ENCODE measurements around the gene GGCX. TPM values are rescaled to one million over a fixed set of nuclear protein-coding genes. Genes with fewer than 3 reads are reported as not detected.

GGCX gene
- total RNA-seq, 1 donor from 2014 or later = 23.1 TPM

DNA sequence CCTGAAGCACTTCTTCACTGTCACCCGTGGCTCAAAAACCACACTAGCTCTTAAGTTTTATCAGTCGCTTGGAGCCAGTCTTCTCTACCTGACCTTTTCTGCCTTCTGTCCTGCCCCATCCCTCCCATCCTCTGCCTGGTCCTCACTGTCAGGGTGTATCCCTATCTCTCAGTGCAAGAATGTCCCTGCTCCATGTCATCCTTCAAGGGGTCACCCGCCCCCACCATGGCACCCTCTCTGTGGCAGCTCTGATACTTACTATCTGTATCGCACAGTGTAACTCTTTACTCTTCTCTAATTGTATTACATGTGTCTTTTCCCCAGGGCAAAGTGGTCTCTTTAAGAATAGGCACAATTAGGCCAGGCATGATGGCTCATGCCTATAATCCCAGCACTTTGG is 27.4 kb upstream of the GGCX start:
- Mint-ChIP-seq H3K9me3 (no peaks in the 10 kb centered on the region), H3K4me1 (peaks cover 39% of the 10 kb centered on the region), H3K27me3 (no peaks in the 10 kb centered on the region), H3K36me3 (ENCODE audit: low read depth) (peaks cover 4% of the 10 kb centered on the region), H3K4me3 (no peak overlapping the region), H3K27ac (peak overlapping the region; percentile 8)
- intact Hi-C loops (cut with micrococcal nuclease) = no loop called here
- no peak for DNase-seq

DNA sequence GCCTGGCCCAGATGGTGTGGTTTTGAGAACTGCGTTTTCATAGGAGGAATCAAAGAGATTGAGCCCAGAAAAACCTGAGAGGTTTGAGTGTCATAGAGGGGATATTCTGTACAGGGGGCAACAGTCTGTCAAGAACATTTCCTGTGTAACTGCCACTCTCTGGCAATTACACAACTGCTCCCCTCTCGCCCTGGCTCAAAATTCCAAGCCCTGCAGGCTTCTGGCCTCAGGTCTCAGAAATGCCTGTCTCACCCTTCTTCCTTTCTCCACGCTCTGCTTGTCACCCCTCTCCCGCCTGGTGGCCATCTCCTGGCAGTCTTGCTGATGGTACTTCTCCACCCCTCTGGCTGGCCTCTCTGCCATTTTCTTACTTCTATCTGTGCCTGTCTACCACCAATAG is 26.9 kb upstream of the GGCX start:
- DNase-seq = no peak
- no peak overlapping the region for H3K27ac Mint-ChIP-seq
- H3K4me3 Mint-ChIP-seq = no peak overlapping the region
- H3K4me1 Mint-ChIP-seq = peaks cover 40% of the 10 kb centered on the region
- H3K27me3 Mint-ChIP-seq = no peaks in the 10 kb centered on the region
- peaks cover 7% of the 10 kb centered on the region for H3K36me3 Mint-ChIP-seq (ENCODE audit: low read depth)
- no peaks in the 10 kb centered on the region for H3K9me3 Mint-ChIP-seq
- intact Hi-C loops (cut with micrococcal nuclease) = no loop called here

DNA sequence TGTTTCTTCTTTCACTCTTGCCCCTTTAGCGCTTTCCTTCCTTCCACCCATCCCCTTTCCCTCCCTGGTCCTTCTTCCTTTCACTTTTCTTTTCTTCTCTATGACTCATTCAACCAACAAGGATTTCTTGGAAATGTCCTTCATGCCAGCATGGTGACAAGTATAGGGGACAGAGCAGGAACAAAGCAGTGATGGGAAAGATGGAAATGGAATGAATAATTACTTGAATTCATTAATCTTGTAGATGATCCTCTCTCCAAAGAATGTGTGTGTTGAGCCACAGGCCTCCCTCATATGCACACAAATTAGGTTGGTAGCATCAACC is 24.4 kb upstream of the GGCX start:
- no peaks in the 10 kb centered on the region for H3K27me3 Mint-ChIP-seq
- peak overlapping the region; percentile 93 for H3K4me3 Mint-ChIP-seq

DNA sequence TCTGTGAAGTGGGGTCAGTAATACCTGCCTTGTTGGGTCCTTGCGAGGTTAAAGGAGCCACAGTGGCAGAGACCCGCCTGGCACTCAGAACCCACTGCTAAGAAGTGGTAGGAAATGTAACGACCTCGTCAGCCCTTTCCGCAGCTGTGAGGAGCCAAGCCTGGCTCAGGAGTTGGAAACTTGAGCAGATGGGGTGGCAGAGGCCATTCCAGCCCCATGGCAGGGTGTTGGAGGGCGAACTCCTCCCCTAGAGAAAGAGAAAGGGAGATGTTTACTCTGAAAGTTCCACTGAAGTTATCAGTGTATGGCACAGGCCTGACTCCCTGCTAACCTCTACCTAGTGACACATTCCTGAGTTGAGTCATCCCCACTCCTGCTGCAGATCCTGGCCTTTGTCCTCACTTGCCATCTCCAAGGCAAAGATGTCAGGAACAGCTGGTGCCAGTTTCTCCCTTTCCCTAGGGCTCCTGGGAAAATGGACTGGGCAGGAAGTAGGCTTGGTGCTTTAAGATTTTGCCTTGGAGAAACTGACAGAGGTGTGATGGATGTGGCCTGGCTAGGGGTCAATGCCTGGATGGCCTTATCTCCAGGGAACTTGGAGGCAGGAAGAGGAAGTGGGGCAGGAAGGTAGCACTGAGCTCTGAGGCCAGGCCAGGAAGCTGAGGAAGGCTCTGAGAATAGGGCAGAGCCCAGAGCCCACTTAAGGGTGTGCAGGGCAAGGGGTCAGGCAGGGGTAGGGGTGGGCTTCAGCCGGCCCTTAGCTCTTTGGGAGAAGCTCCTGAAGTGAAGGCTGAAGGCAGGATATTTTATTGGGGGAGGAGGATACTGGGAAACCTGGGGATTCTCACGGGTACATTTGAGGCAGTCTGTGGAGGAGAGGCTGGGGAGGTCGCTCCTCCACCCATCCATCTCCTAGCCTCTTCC is 23.8 kb upstream of the GGCX start:
- intact Hi-C loops (cut with micrococcal nuclease) = loop anchor here (1.0 kb wide), 2 partner anchors 8 to 10 kb away; partner anchors contain the start of genes RNF181 and VAMP8
- peak; percentile 76 for DNase-seq
- peak overlapping the region; percentile 93 for H3K4me3 Mint-ChIP-seq
- peak overlapping the region; percentile 95 for H3K27ac Mint-ChIP-seq
- H3K36me3 Mint-ChIP-seq (ENCODE audit: low read depth) = peaks cover 20% of the 10 kb centered on the region
- no peaks in the 10 kb centered on the region for H3K9me3 Mint-ChIP-seq
- H3K4me1 Mint-ChIP-seq = peaks cover 47% of the 10 kb centered on the region
- no peaks in the 10 kb centered on the region for H3K27me3 Mint-ChIP-seq

More for the DNA sequence above, 24.4 kb upstream of the GGCX start:
- peaks cover 46% of the 10 kb centered on the region for H3K4me1 Mint-ChIP-seq
- DNase-seq = no peak
- peaks cover 17% of the 10 kb centered on the region for H3K36me3 Mint-ChIP-seq (ENCODE audit: low read depth)
- intact Hi-C loops (cut with micrococcal nuclease) = loop anchor here (1.0 kb wide), 2 partner anchors 8 to 10 kb away; partner anchors contain the start of genes RNF181 and VAMP8
- H3K27ac Mint-ChIP-seq = peak overlapping the region; percentile 95
- H3K9me3 Mint-ChIP-seq = no peaks in the 10 kb centered on the region

DNA sequence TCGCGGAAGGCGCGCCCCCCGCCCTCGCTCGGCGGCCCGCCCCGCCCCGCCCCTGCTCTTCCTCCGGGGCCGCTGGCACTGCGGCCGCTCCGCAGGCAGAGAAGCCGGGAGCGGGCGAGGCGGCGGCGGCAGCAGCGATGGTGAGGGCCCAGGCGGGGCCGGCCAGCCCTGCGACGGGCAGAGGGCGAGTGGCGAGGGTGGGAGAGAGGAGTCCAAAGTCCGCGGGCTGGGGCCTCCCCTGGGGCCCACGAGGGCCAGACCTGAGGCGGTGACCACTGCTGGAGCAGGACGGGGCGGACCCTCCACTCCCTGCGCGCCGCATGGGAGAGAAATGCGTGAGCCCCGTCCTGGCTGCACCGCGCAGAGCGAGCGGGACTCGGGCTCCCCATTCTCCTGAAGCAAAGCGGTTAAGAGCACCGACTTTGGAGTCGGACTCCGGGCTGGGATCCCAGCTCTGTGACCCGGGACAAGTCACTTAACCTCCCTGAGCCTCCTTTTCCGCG is 23.1 kb upstream of the GGCX start, which contains the start of gene VAMP5:
TSS of gene VAMP5 (plus strand) at position 78 of the 503 bp plus-strand sequence. CDS start at position 138, 60 bp downstream.
- peak within 1 kb of the TSS; percentile 95 for H3K27ac Mint-ChIP-seq
- H3K4me3 Mint-ChIP-seq = peak within 1 kb of the TSS; percentile 93
- H3K27me3 Mint-ChIP-seq = no peaks in the 10 kb centered on the region
- H3K4me1 Mint-ChIP-seq = peaks cover 51% of the 10 kb centered on the region
- peaks cover 22% of the 10 kb centered on the region for H3K36me3 Mint-ChIP-seq (ENCODE audit: low read depth)
- peak; percentile 73 for DNase-seq
- intact Hi-C loops (cut with micrococcal nuclease) = no loop called here
- no peaks in the 10 kb centered on the region for H3K9me3 Mint-ChIP-seq

DNA sequence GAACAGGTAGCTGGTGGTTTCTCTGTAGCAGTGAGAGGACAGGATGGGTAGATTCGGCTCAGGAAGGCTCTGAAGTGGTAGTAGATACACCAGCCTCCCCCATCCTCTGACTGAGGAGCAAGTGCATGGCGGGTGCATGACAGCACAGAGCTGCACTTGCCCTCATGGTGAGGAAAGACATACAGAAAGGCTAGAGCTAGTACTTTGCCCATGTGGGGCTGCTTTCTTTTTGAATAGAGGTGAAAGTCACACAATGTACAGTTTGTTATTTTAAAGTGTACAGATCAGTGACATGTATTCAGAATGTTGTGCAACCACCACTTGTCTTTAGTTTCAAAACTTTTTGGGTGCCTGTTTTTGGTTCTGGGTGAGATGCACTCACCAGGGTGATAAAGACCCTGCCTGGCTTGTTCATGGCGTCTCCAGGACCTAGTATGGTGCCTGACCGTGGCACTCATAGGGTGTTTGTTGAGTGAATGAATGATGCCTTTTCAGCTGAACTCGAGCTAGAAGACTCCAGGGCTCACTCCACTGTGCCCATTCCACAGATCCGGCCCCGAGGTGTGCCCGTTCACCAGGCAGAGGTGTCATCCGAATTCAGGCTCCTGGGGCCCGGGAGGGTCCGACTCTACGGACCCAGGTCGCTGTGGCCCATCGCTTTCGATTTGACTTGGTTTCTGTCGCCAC is 22.5 kb upstream of the GGCX start:
- Mint-ChIP-seq H3K4me3 (peak overlapping the region; percentile 93), H3K36me3 (ENCODE audit: low read depth) (peaks cover 24% of the 10 kb centered on the region), H3K4me1 (peaks cover 56% of the 10 kb centered on the region), H3K27ac (peak overlapping the region; percentile 91), H3K9me3 (no peaks in the 10 kb centered on the region), H3K27me3 (no peaks in the 10 kb centered on the region)
- intact Hi-C loops (cut with micrococcal nuclease) = no loop called here
- DNase-seq = peak; percentile 84

DNA sequence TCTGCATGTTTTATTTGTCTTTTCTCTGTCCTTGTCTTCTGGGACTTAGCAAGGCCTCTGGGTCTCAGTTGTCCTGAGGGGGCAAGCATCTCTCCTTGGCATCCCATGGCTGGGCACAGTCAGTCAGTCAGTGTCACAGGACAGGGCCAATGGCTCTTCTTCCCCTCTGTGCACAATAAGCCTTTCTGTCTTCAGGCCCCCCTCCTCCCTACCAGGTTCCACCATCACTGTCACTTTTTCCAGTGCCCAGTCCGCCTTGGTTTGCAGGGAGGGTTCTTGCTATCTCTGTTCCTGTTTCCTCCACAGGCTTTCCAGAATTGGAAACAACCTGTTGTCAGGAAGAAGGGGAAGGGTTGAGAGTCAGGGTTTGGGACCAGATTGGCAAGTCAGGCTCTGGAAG is 21.2 kb upstream of the GGCX start:
- Mint-ChIP-seq H3K9me3 (no peaks in the 10 kb centered on the region), H3K27me3 (no peaks in the 10 kb centered on the region), H3K36me3 (ENCODE audit: low read depth) (peaks cover 25% of the 10 kb centered on the region), H3K4me1 (peaks cover 56% of the 10 kb centered on the region), H3K4me3 (no peak overlapping the region), H3K27ac (peak overlapping the region; percentile 27)
- intact Hi-C loops (cut with micrococcal nuclease) = no loop called here
- DNase-seq = no peak

DNA sequence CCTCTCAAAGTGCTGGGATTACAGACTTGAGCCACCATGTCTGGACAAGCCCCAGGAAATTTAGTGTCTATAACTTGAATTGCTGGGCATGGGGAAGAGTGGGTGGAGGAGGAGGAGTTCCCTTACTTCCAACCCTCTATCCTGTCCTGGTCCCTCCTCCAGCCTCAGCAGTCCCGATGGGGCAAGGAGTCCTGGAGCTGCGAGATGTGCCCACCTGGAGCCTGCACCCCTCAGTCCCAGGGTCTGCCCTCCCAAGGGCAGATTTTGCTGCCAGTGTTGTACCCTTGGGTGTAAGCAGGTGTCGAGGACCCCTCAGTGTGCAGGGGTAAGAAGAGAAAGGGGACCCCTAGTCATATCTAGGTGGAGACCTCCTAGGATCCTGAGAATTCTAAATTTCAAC is 18.9 kb upstream of the GGCX start:
- no peak overlapping the region for H3K27ac Mint-ChIP-seq
- H3K4me1 Mint-ChIP-seq = peaks cover 44% of the 10 kb centered on the region
- H3K9me3 Mint-ChIP-seq = no peaks in the 10 kb centered on the region
- H3K36me3 Mint-ChIP-seq (ENCODE audit: low read depth) = peaks cover 25% of the 10 kb centered on the region
- H3K4me3 Mint-ChIP-seq = peak overlapping the region; percentile 40
- no peak for DNase-seq
- H3K27me3 Mint-ChIP-seq = no peaks in the 10 kb centered on the region
- intact Hi-C loops (cut with micrococcal nuclease) = no loop called here

DNA sequence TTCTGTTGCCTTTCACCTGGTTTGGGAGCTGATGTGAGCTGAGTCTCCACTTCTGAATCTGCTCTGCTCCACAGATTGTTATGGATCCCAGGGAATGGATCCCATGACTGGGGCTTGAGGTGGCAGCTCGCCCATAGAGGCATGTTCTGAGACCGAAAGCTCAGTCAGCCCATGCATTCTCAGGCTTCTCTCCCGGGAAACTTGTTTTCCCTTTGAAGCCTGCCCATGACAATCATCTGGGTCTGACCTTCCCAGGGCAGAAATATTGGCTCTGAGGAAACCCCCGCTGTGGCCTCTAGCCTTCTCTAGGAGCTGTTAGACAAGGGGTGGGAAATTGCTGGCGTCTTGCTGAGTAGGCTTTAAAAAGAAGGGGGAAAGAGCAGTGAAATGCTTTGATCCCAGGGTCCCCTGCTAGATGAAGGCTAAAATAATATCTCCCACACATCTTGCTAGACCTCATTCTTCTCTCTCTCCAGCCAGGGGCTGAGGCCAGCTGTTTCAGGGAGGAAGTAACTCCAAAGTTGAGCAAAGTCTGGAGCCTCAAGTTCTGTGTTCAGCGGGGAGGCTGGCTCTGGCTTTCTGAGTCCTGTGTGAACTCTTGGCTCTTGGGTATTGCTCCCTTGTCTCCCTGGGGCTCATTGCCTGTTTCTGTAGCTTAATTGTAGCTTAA is 18.1 kb upstream of the GGCX start:
- no peaks in the 10 kb centered on the region for H3K9me3 Mint-ChIP-seq
- H3K27me3 Mint-ChIP-seq = no peaks in the 10 kb centered on the region
- H3K4me1 Mint-ChIP-seq = peaks cover 37% of the 10 kb centered on the region
- intact Hi-C loops (cut with micrococcal nuclease) = loop anchor here (2.0 kb wide), 1 partner anchor 15 kb away; the partner anchor contains the start of gene RNF181
- peak overlapping the region; percentile 95 for H3K4me3 Mint-ChIP-seq
- H3K27ac Mint-ChIP-seq = peak overlapping the region; percentile 81
- no peak for DNase-seq
- peaks cover 25% of the 10 kb centered on the region for H3K36me3 Mint-ChIP-seq (ENCODE audit: low read depth)

DNA sequence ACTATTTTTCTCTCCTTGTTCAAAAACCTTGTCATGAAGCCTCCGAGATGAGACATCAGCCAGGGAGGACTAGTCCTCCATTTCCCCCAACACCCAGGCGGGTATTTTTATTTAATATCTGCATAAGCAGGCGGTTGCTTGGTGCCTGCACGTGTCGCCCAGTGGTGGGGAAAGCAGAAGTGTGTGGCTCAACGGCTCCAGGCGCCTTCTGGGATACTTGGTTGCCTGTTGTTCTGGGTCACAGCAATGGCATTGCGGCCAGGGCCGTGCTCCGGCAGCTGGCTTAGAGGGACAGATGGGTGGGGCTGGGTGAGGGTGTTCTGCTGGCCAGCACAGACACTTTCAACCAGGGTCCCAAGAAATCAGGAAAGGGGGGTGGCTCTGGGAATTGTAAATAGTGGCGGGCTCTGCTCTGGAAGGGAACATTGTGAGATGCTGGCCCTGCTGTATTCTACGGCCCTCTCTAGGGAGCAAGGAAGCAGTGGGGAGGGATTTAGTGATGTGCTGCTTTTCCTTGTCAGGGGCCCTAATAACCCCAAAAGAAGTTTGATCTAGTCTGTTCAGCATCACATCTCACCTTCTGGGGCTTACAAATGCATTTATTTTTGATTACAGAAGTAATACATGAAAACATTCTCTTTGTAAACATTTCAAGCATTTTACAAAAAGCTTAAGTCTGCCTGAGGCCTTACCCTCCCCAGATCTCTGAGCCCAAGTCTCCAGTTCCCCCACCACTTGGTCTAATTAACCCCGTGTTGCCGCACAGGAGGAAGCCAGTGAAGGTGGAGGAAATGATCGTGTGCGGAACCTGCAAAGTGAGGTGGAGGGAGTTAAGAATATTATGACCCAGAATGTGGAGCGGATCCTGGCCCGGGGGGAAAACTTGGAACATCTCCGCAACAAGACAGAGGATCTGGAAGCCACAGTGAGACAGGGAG is 17.2 kb upstream of the GGCX start:
- H3K27me3 Mint-ChIP-seq = no peaks in the 10 kb centered on the region
- H3K4me3 Mint-ChIP-seq = peak overlapping the region; percentile 95
- H3K36me3 Mint-ChIP-seq (ENCODE audit: low read depth) = peaks cover 24% of the 10 kb centered on the region
- intact Hi-C loops (cut with micrococcal nuclease) = loop anchor here (1.0 to 2.0 kb wide), 2 partner anchors 16 to 17 kb away; partner anchors contain the start of genes GGCX and RNF181
- H3K4me1 Mint-ChIP-seq = peaks cover 33% of the 10 kb centered on the region
- no peaks in the 10 kb centered on the region for H3K9me3 Mint-ChIP-seq
- DNase-seq = peak; percentile 71
- peak overlapping the region; percentile 81 for H3K27ac Mint-ChIP-seq

DNA sequence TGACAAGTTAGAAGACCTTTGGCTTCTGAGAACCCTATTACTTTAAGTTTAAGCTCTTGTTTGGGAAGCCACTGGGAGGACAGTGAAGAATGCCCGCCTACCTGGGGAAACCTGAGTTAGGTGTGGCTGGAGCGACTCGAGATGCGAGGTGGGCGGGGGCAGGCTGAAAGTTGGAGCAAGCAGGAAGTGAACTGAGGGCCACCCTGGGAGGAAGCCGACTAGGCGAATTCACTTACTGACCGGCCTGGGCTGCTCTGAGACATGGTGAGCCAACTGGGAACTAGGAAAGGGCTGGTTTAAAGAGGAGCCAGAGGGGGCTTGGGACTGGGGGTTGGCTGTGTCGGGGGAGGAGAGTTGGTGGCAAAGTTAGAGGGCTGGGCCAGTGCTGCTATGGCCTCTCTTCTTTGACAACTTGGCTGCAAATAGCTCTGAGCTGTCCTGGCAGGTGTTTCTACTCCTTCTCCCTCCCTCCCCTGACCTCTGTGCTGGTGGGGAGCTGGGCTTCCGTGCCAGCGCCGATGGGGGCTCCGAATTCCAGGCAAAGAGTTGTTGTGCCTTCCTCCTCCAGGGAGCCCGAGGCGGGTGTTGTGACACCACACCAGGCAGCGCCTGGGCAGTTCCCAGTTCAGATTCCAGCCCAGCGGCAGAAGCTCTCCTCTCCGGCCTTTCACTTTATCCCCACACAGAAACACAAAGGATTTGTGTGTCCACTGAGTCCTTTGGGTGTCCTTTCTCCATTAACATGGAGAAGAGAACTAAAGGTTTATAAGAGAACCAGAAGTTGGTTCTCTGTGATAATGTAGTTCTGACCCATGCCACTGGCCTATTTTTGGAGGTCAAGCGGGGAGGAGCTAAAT is 16.3 kb upstream of the GGCX start, which contains the start of gene VAMP8:
TSS of gene VAMP8 (plus strand) at position 201 of the 857 bp plus-strand sequence. CDS start at position 262, 61 bp downstream.
- peaks cover 19% of the 10 kb centered on the region for H3K36me3 Mint-ChIP-seq (ENCODE audit: low read depth)
- H3K4me3 Mint-ChIP-seq = peak within 1 kb of the TSS; percentile 95
- no peaks in the 10 kb centered on the region for H3K9me3 Mint-ChIP-seq
- H3K27me3 Mint-ChIP-seq = peaks cover 2% of the 10 kb centered on the region
- intact Hi-C loops (cut with micrococcal nuclease) = loop anchor here (1.0 to 2.0 kb wide), 3 partner anchors 8 to 17 kb away; partner anchors contain the start of genes GGCX and RNF181
- peak within 1 kb of the TSS; percentile 81 for H3K27ac Mint-ChIP-seq
- peak; percentile 88 for DNase-seq
- H3K4me1 Mint-ChIP-seq = peaks cover 30% of the 10 kb centered on the region

DNA sequence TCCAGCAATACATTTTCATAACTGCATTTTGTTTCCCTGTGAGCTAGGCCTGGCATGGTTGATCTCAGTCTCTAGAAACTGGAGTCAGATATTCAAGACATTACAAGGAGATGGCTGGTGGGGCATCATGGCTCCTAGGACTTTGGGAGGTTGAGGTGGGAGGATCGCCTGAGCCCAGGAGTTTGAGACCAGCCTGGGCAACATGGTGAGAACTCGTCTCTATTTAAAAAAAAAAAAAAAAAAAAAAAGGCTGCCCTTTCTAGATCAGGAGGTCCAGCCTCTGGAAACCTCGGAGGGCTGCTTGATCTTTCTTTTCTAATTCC is 15.7 kb upstream of the GGCX start:
- Mint-ChIP-seq H3K4me3 (peak overlapping the region; percentile 95), H3K36me3 (ENCODE audit: low read depth) (peaks cover 15% of the 10 kb centered on the region), H3K9me3 (no peaks in the 10 kb centered on the region), H3K4me1 (peaks cover 27% of the 10 kb centered on the region), H3K27me3 (peaks cover 5% of the 10 kb centered on the region), H3K27ac (peak overlapping the region; percentile 81)
- intact Hi-C loops (cut with micrococcal nuclease) = loop anchor here (1.0 kb wide), 1 partner anchor 8 kb away; no protein-coding TSS in a partner anchor
- no peak for DNase-seq

Data from activated CD4-positive, alpha-beta T cell treated with anti-CD3 and anti-CD28 coated beads, Interleukin-2, amount 10 ng/mL, durations not matched to agents 24 days and 14 days (primary cell).